CD4-positive, alpha-beta T cell (primary cell): ENCODE data around the gene PPP1R9A. TPM values are rescaled to one million over a fixed set of nuclear protein-coding genes. Genes with fewer than 3 reads are reported as not detected.

ENCODE experiments used
- ATAC-seq: fragments of 200-7000 bp; cut with Tn5 transposase; one replicate; pipeline ENCODE4 v1.10.0; 2022; ENCODE audit warnings: mild to moderate bottlenecking; ENCODE audit not compliant: poor library complexity
- CTCF ChIA-PET: fragments of 350-600 bp; sonication (Branson Sonifier 250); formaldehyde crosslinking; loops from one replicate; lab custom pipeline; 2021; ENCODE audit warnings: antibody characterized with exemption, inconsistent platforms; lab: Charles Lee
- POLR2A ChIA-PET: fragments of 350-600 bp; sonication (Branson Sonifier 250); formaldehyde crosslinking; loops from one replicate; lab custom pipeline; 2021; ENCODE audit warnings: antibody characterized with exemption, inconsistent platforms; lab: Charles Lee
- DNase-seq, 14 experiments: peaks; one replicate each; pipeline ENCODE4 v3.0.0-alpha.2; 2013 to 2020; ENCODE audit warnings: mixed read lengths in 2 of 14
- H3K27ac ChIP-seq, 2 donors: one replicate each; pipeline versions ENCODE4 v1.5.1 to v1.7.0; 2013; ENCODE audit warnings: low read length in 2 of 2, low read depth in 1 of 2, mild to moderate bottlenecking in 1 of 2
- H3K27me3 ChIP-seq, 2 experiments: 1 replicate in 1 of 2; 2 replicates in 1 of 2; pipeline versions ENCODE4 v1.6.1 to v1.7.0; 2013; ENCODE audit warnings: low read length in 2 of 2, control low read depth in 1 of 2, mild to moderate bottlenecking in 1 of 2, moderate library complexity in 1 of 2; ENCODE audit not compliant: insufficient read depth in 2 of 2, control insufficient read depth in 1 of 2
- H3K36me3 ChIP-seq: one replicate; pipeline ENCODE4 v1.6.1; 2013; ENCODE audit warnings: low read length, control low read depth; ENCODE audit not compliant: insufficient read depth
- H3K4me1 ChIP-seq: one replicate; pipeline ENCODE4 v1.6.1; 2013; ENCODE audit warnings: low read length, control low read depth; ENCODE audit not compliant: insufficient read depth
- H3K4me3 ChIP-seq: one replicate; pipeline ENCODE4 v1.5.1; 2013; ENCODE audit warnings: mild to moderate bottlenecking, low read length, moderate library complexity
- H3K9me3 ChIP-seq, 2 experiments: 1 replicate in 1 of 2; 2 replicates in 1 of 2; pipeline versions ENCODE4 v1.6.1 to v1.7.0; 2013; ENCODE audit warnings: low read length in 2 of 2, mild to moderate bottlenecking in 2 of 2, control low read depth in 1 of 2, moderate library complexity in 1 of 2; ENCODE audit not compliant: control insufficient read depth in 1 of 2, insufficient read depth in 1 of 2
- H3K27ac Mint-ChIP-seq: one replicate; pipeline ENCODE4 v1.8.0; 2020; ENCODE audit warnings: mixed read lengths
- H3K27me3 Mint-ChIP-seq: one replicate; pipeline ENCODE4 v1.8.0; 2021; ENCODE audit warnings: mixed read lengths
- H3K36me3 Mint-ChIP-seq: one replicate; pipeline ENCODE4 v1.8.0; 2021; ENCODE audit warnings: low read depth, mixed read lengths
- H3K4me1 Mint-ChIP-seq: one replicate; pipeline ENCODE4 v1.8.0; 2021; ENCODE audit warnings: low read depth, mixed read lengths
- H3K4me3 Mint-ChIP-seq: one replicate; pipeline ENCODE4 v1.8.0; 2020; ENCODE audit warnings: mild to moderate bottlenecking, mixed read lengths
- H3K9me3 Mint-ChIP-seq: one replicate; pipeline ENCODE4 v1.8.0; 2020; ENCODE audit warnings: mixed read lengths
- intact Hi-C, 2 experiments: fragments of 100-400 bp; cut with DNase I in 1 of 2; cut with micrococcal nuclease in 1 of 2; formaldehyde crosslinking; loops; one replicate each; pipeline versions ENCODE4 v1.15.1 to v1.9.0; 2023 to 2025; cut with DNase I, micrococcal nuclease
- total RNA-seq, 174 experiments: library from RNA in 2 of 174; stranded (reverse) in 2 of 174; gene quantifications; one replicate each; pipeline ENCODE4 v1.2.3 and lab custom pipeline; 2021 to 2026
- TF ChIP-seq, protein P1 (sequence below): fragments of 200-600 bp; IDR thresholded peaks from one replicate; pipeline ENCODE4 v1.8.0; 2022; ENCODE audit warnings: antibody characterized with exemption, mild to moderate bottlenecking

Gene PPP1R9A
- total RNA-seq, 2 experiments from 2014 or later: not detected

GRCh38 chr7:95200741-95201140 is 293.3 kb downstream of the PPP1R9A start:
- no peaks in the 10 kb centered on the region for H3K36me3 Mint-ChIP-seq
- Histone ChIP-seq H3K27me3 (no peaks in the 10 kb centered on the region), H3K27ac (no peak overlapping the region), H3K9me3 (no peaks in the 10 kb centered on the region), H3K4me1 (no peaks in the 10 kb centered on the region), H3K4me3 (no peak overlapping the region), H3K36me3 (no peaks in the 10 kb centered on the region)
- no peak overlapping the region for H3K4me3 Mint-ChIP-seq
- H3K9me3 Mint-ChIP-seq: no peaks in the 10 kb centered on the region
- CTCF ChIA-PET: no interaction called here
- POLR2A ChIA-PET: no interaction called here
- ATAC-seq (no peak), DNase-seq (no peak)
- no peak overlapping the region for H3K27ac Mint-ChIP-seq
- TF ChIP-seq, protein P1, sequence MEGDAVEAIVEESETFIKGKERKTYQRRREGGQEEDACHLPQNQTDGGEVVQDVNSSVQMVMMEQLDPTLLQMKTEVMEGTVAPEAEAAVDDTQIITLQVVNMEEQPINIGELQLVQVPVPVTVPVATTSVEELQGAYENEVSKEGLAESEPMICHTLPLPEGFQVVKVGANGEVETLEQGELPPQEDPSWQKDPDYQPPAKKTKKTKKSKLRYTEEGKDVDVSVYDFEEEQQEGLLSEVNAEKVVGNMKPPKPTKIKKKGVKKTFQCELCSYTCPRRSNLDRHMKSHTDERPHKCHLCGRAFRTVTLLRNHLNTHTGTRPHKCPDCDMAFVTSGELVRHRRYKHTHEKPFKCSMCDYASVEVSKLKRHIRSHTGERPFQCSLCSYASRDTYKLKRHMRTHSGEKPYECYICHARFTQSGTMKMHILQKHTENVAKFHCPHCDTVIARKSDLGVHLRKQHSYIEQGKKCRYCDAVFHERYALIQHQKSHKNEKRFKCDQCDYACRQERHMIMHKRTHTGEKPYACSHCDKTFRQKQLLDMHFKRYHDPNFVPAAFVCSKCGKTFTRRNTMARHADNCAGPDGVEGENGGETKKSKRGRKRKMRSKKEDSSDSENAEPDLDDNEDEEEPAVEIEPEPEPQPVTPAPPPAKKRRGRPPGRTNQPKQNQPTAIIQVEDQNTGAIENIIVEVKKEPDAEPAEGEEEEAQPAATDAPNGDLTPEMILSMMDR: no peak
- H3K27me3 Mint-ChIP-seq: peaks cover 3% of the 10 kb centered on the region
- no peaks in the 10 kb centered on the region for H3K4me1 Mint-ChIP-seq
- intact Hi-C loops: no loop called here

DNA sequence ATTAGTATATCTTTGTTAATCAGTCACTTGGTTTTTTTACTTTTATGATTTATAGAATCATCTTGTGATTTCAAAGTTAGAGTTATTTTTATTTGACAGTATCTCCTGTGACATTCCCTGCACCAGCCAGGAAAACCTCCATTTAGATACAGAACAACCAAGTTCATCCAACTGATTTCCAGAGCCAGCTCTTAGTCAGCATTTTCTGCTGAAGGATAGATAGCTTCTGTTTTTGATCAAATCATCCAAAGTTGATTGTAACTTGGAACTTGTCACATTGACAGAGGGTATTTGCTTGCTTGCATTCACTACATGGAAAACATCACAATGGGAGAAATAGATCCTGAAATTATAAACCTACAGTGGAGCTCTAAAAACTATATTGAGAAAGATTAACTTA is 294.3 kb downstream of the PPP1R9A start:
- DNase-seq (no peak), ATAC-seq (no peak)
- TF ChIP-seq, protein P1: no peak
- Histone ChIP-seq H3K4me3 (no peak overlapping the region), H3K27ac (no peak overlapping the region), H3K27me3 (no peaks in the 10 kb centered on the region), H3K9me3 (no peaks in the 10 kb centered on the region), H3K4me1 (no peaks in the 10 kb centered on the region), H3K36me3 (no peaks in the 10 kb centered on the region)
- Mint-ChIP-seq H3K4me1 (no peaks in the 10 kb centered on the region), H3K4me3 (no peak overlapping the region), H3K36me3 (no peaks in the 10 kb centered on the region), H3K27me3 (peaks cover 5% of the 10 kb centered on the region), H3K9me3 (no peaks in the 10 kb centered on the region), H3K27ac (no peak overlapping the region)
- intact Hi-C loops: no loop called here
- POLR2A ChIA-PET: no interaction called here
- CTCF ChIA-PET: no interaction called here

DNA sequence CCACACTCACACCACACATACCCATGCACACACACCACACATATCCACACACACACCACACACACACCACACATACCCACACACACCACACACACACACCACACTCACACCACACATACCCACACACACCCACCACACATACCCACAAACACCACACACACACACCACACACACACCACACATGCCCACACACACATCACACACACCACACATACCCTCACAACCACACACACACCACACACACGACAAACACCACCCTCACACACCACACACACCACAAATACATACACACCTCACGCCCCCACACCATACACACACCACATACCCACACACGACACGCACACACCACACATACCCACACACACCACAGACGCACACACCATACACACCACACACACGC is 297.2 kb downstream of the PPP1R9A start:
- Mint-ChIP-seq H3K36me3 (no peaks in the 10 kb centered on the region), H3K27ac (no peak overlapping the region), H3K9me3 (no peaks in the 10 kb centered on the region), H3K27me3 (peaks cover 5% of the 10 kb centered on the region), H3K4me1 (no peaks in the 10 kb centered on the region), H3K4me3 (no peak overlapping the region)
- DNase-seq (no peak), ATAC-seq (no peak)
- Histone ChIP-seq H3K9me3 (no peaks in the 10 kb centered on the region), H3K36me3 (no peaks in the 10 kb centered on the region), H3K4me3 (no peak overlapping the region), H3K4me1 (no peaks in the 10 kb centered on the region), H3K27ac (no peak overlapping the region), H3K27me3 (no peaks in the 10 kb centered on the region)
- POLR2A ChIA-PET: no interaction called here
- CTCF ChIA-PET: no interaction called here
- intact Hi-C loops: no loop called here
- TF ChIP-seq, protein P1: no peak
